HG03196 (cell line): ENCODE data around the gene RRP15.

ENCODE experiments used
- ATAC-seq: cut with Tn5 transposase; IDR thresholded peaks from one replicate; pipeline ENCODE4 v1.9.1; 2021; ENCODE audit not compliant: unreplicated experiment

The RRP15 gene

GRCh38 chr1:218339267-218339831, 54.3 kb downstream of the RRP15 start:
- no peak for ATAC-seq

- ATAC-seq: no peak
These were observed 56.2 kb downstream of the RRP15 start for GRCh38 chr1:218341325-218341724.

- ATAC-seq: no peak
These were observed 57.0 kb downstream of the RRP15 start for GRCh38 chr1:218342091-218342490.

GRCh38 chr1:218344814-218345672, 60.0 kb downstream of the RRP15 start, which contains the start of gene TGFB2:
TSS of gene TGFB2 (plus strand) at chr1:218345336. CDS start at chr1:218346702, 1,366 bp downstream.
- ATAC-seq: peak; percentile 38

GRCh38 chr1:218345673-218346390, 60.7 kb downstream of the RRP15 start:
- ATAC-seq: peak; percentile 65

GRCh38 chr1:218346391-218347204, 61.5 kb downstream of the RRP15 start:
- ATAC-seq: no peak

GRCh38 chr1:218347336-218347722, 62.2 kb downstream of the RRP15 start:
- no peak for ATAC-seq

GRCh38 chr1:218347723-218348627, 62.9 kb downstream of the RRP15 start:
- ATAC-seq: no peak

- ATAC-seq: no peak
These were observed 63.6 kb downstream of the RRP15 start for GRCh38 chr1:218348628-218349071.

GRCh38 chr1:218349348-218350034, 64.4 kb downstream of the RRP15 start:
- no peak for ATAC-seq

GRCh38 chr1:218350035-218350525, 65.0 kb downstream of the RRP15 start:
- no peak for ATAC-seq

GRCh38 chr1:218350801-218351266, 65.7 kb downstream of the RRP15 start:
- no peak for ATAC-seq

GRCh38 chr1:218351391-218352074, 66.4 kb downstream of the RRP15 start:
- ATAC-seq: peak; percentile 59

- no peak for ATAC-seq
These were observed 67.0 kb downstream of the RRP15 start for GRCh38 chr1:218352075-218352438.

GRCh38 chr1:218353656-218354055, 68.6 kb downstream of the RRP15 start:
- no peak for ATAC-seq

GRCh38 chr1:218355278-218355677, 70.2 kb downstream of the RRP15 start:
- no peak for ATAC-seq

GRCh38 chr1:218357211-218357892, 72.3 kb downstream of the RRP15 start:
- ATAC-seq: no peak

GRCh38 chr1:218357893-218358232, 72.8 kb downstream of the RRP15 start:
- no peak for ATAC-seq
